Fibroblast of villous mesenchyme (primary cell): ENCODE results near the gene RPS28. TPM values are rescaled to one million over a fixed set of nuclear protein-coding genes. Genes with fewer than 3 reads are reported as not detected.

Experiments used
- DNase-seq: peaks from one replicate; pipeline ENCODE4 v3.0.0-alpha.2; 2010; ENCODE audit warnings: low read depth
- H3K4me3 ChIP-seq: 2 replicates; pipeline ENCODE4 v1.5.1; 2011; ENCODE audit warnings: low read depth, mild to moderate bottlenecking, low read length
- CTCF ChIP-seq: IDR thresholded peaks from 2 replicates; pipeline ENCODE4 v1.5.1; 2012; ENCODE audit warnings: low read depth, mild to moderate bottlenecking, low read length; ENCODE audit not compliant: insufficient read depth
- total RNA-seq: library from RNA; depleted of rRNA; stranded (reverse); fragments of >200 nt; gene quantifications from 2 replicates; pipeline ENCODE4 v1.2.3, GENCODE V29; 2012

RPS28 gene
- total RNA-seq, 1 donor, result 86.4 TPM

GRCh38 chr19:8324186-8325050 is 3.1 kb downstream of the RPS28 start:
- no peak overlapping the region for H3K4me3 ChIP-seq
- TF ChIP-seq CTCF, result no peak
- DNase-seq, result no peak

- no peak for TF ChIP-seq CTCF
- no peak overlapping the region for H3K4me3 ChIP-seq
- no peak for DNase-seq
Measured at GRCh38 chr19:8325454-8325853, 4.2 kb downstream of the RPS28 start.

GRCh38 chr19:8329996-8330395 is 8.7 kb downstream of the RPS28 start:
- H3K4me3 ChIP-seq, result no peak overlapping the region
- DNase-seq, result no peak
- no peak for TF ChIP-seq CTCF

- DNase-seq, result no peak
- no peak for TF ChIP-seq CTCF
- H3K4me3 ChIP-seq, result no peak overlapping the region
Measured at GRCh38 chr19:8331263-8331845, 10.1 kb downstream of the RPS28 start.

- TF ChIP-seq CTCF, result no peak
- no peak for DNase-seq
- no peak overlapping the region for H3K4me3 ChIP-seq
Measured at GRCh38 chr19:8332976-8333766, 11.9 kb downstream of the RPS28 start.

GRCh38 chr19:8333767-8334457 is 12.6 kb downstream of the RPS28 start:
- TF ChIP-seq CTCF, result no peak
- no peak for DNase-seq
- H3K4me3 ChIP-seq, result no peak overlapping the region
